A549 (cell line): ENCODE results near the gene MKNK2. TPM values are rescaled to one million over a fixed set of nuclear protein-coding genes. Genes with fewer than 3 reads are reported as not detected.

Experiments
- ATAC-seq, 2 experiments: fragments of 200-7000 bp in 1 of 2; fragments of >200 bp in 1 of 2; cut with Nextera tagmentation in 1 of 2; cut with Tn5 transposase in 1 of 2; 3 replicates each; pipeline versions ENCODE4 v1.8.0 to v1.9.1; 2018 to 2020; ENCODE audit warnings: mild to moderate bottlenecking in 1 of 2, moderate library complexity in 1 of 2
- CTCF ChIA-PET: fragments of 300-600 bp; sonication (Branson Sonifier 250); formaldehyde crosslinking; extraction: SDS; loops from one replicate; lab custom pipeline; 2021; ENCODE audit warnings: antibody characterized with exemption, inconsistent platforms; lab: Yijun Ruan, JAX
- POLR2A ChIA-PET: fragments of 350-600 bp; formaldehyde crosslinking; extraction: SDS; loops from one replicate; lab custom pipeline; 2021; ENCODE audit warnings: antibody characterized with exemption, inconsistent platforms; lab: Yijun Ruan, JAX
- DNase-seq, 2 experiments: peaks; one replicate each; pipeline versions ENCODE4 v3.0.0 to v3.0.0-alpha.2; 2011 to 2016; ENCODE audit warnings: low read depth in 1 of 2, low spot score in 1 of 2
- FAIRE-seq: peaks from 2 replicates; lab custom pipeline; 2011; peaks lifted over from hg19 to GRCh38; lab: Jason Lieb, UNC
- H3K27ac ChIP-seq, 2 experiments: fragments of >200 bp; sonication (Bioruptor Twin); formaldehyde crosslinking; 3 replicates each; pipeline ENCODE4 v1.5.1; 2016 to 2017
- H3K4me1 ChIP-seq: fragments of >200 bp; sonication (Bioruptor Twin); formaldehyde crosslinking; 3 replicates; pipeline ENCODE4 v1.6.1; 2016
- H3K4me2 ChIP-seq: fragments of >200 bp; sonication (Bioruptor Twin); formaldehyde crosslinking; 3 replicates; pipeline ENCODE4 v1.6.1; 2016
- H3K4me3 ChIP-seq: fragments of >200 bp; sonication (Bioruptor Twin); formaldehyde crosslinking; 3 replicates; pipeline ENCODE4 v1.5.1; 2016
- H3K9me3 ChIP-seq: fragments of >200 bp; sonication (Bioruptor Twin); formaldehyde crosslinking; 3 replicates; pipeline ENCODE4 v1.6.1; 2016
- BHLHE40 ChIP-seq: IDR thresholded peaks from 2 replicates; pipeline ENCODE4 v1.6.1; 2012; ENCODE audit warnings: low read depth, low read length, inconsistent platforms
- CEBPB ChIP-seq, 2 experiments: fragments of >200 bp in 1 of 2; sonication (Bioruptor Twin) in 1 of 2; formaldehyde crosslinking in 1 of 2; IDR thresholded peaks; 2 replicates each; pipeline ENCODE4 v1.6.1; 2012 to 2016
- E2F6 ChIP-seq: IDR thresholded peaks from 2 replicates; pipeline ENCODE4 v1.6.1; 2012; ENCODE audit warnings: low read depth, borderline replicate concordance
- ELK1 ChIP-seq: fragments of 150-350 bp; IDR thresholded peaks from 2 replicates; pipeline ENCODE4 v1.6.1; 2014; ENCODE audit warnings: low read depth, mild to moderate bottlenecking, low read length
- FOSB ChIP-seq: fragments of 250-450 bp; sonication (Bioruptor Pico); IDR thresholded peaks from 2 replicates; pipeline ENCODE4 v1.5.0; 2020; ENCODE audit warnings: mild to moderate bottlenecking, moderate library complexity
- HOXA7 ChIP-seq: fragments of 250-450 bp; sonication (Bioruptor Pico); IDR thresholded peaks from 2 replicates; pipeline ENCODE4 v1.5.0; 2020; ENCODE audit warnings: mild to moderate bottlenecking, moderate library complexity
- KDM1A ChIP-seq: fragments of 200-600 bp; sonication (generic); IDR thresholded peaks from 2 replicates; pipeline ENCODE4 v1.6.1; 2016; ENCODE audit warnings: low read depth, mild to moderate bottlenecking
- MAX ChIP-seq: IDR thresholded peaks from 2 replicates; pipeline ENCODE4 v1.6.1; 2012
- MYC ChIP-seq: IDR thresholded peaks from 2 replicates; pipeline ENCODE4 v1.6.1; 2012; ENCODE audit warnings: mild to moderate bottlenecking, inconsistent platforms, low read length, improper control_type of control experiment, borderline replicate concordance
- PBX3 ChIP-seq: IDR thresholded peaks from 2 replicates; pipeline ENCODE4 v1.6.1; 2012
- POLR2A ChIP-seq: IDR thresholded peaks from 2 replicates; pipeline ENCODE4 v1.6.1; 2012; ENCODE audit warnings: mild to moderate bottlenecking, low read length
- RAD21 ChIP-seq, 2 experiments: fragments of >200 bp in 1 of 2; sonication (Bioruptor Twin) in 1 of 2; formaldehyde crosslinking in 1 of 2; IDR thresholded peaks in 1 of 2; conservative IDR thresholded peaks in 1 of 2; 2 replicates in 1 of 2; 3 replicates in 1 of 2; pipeline ENCODE4 v1.6.1; 2012 to 2018; ENCODE audit warnings: inconsistent platforms in 1 of 2
- REST ChIP-seq: fragments of 200-600 bp; sonication (generic); IDR thresholded peaks from 2 replicates; pipeline ENCODE4 v1.6.1; 2016; ENCODE audit warnings: antibody characterized with exemption, mild to moderate bottlenecking, moderate library complexity
- SREBF2 ChIP-seq: fragments of 450-650 bp; IDR thresholded peaks from 2 replicates; pipeline ENCODE4 v1.6.1; 2014; ENCODE audit warnings: mild to moderate bottlenecking, moderate library complexity
- ZFP36 ChIP-seq: fragments of 450-650 bp; IDR thresholded peaks from 2 replicates; pipeline ENCODE4 v1.6.1; 2014; ENCODE audit warnings: borderline replicate concordance; ENCODE audit not compliant: partially characterized antibody
- WGBS: methylation state at CpG from one replicate; pipeline ENCODE4 v1.1.6; 2017; ENCODE audit errors: missing lambda C conversion rate; 5-methylcytosine and 5-hydroxymethylcytosine counted together
- polyA plus RNA-seq, 4 experiments: library from polyadenylated mRNA; depleted of rRNA in 3 of 4; stranded (reverse); fragments of >200 nt; fragmentation: RNase III in 1 of 4; extraction: RNeasy Plus Mini Kit Qiagen cat#74134 plus additional on column Dnase treatment in 1 of 4; gene quantifications; 2 replicates in 3 of 4; 3 replicates in 1 of 4; pipeline ENCODE4 v1.2.3, GENCODE V29; 2011 to 2017

The MKNK2 gene
- polyA plus RNA-seq, 2 of the 4 experiments (the other 2 are of a cell fraction): 48.3 to 56.7 TPM

- TF ChIP-seq SREBF2 (no peak), ZFP36 (peak; percentile 45)
- H3K4me3 ChIP-seq: no peak overlapping the region
- 93% methylated on average over 8 of the region's 18 CpGs for WGBS
- H3K4me1 ChIP-seq: peaks cover 91% of the 10 kb centered on the region
- ChIA-PET CTCF (interaction anchor here (1.1 to 7.0 kb wide), 3 partner anchors 24 to 25 kb away, joined by 3 to 54 read pairs (median 19); no protein-coding TSS in a partner anchor), POLR2A (no interaction called here)
- H3K4me2 ChIP-seq: no peak overlapping the region; the same call in 2 of the 3 replicates
- H3K27ac ChIP-seq: peak overlapping the region in 1 of 2 experiments; percentile 100; a peak in 3 of 6 replicates
- DNase-seq: no peak
- no peak for FAIRE-seq
- no peaks in the 10 kb centered on the region for H3K9me3 ChIP-seq
- no peak for ATAC-seq
Measured at GRCh38 chr19:2044709-2045500, 6.1 kb downstream of the MKNK2 start.

GRCh38 chr19:2043961-2044708 is 6.9 kb downstream of the MKNK2 start:
- Histone ChIP-seq H3K4me1 (peaks cover 93% of the 10 kb centered on the region), H3K4me3 (no peak overlapping the region), H3K4me2 (no peak overlapping the region; the same call in 2 of the 3 replicates), H3K27ac (peak overlapping the region in 1 of 2 experiments; percentile 100; a peak in 2 of 6 replicates), H3K9me3 (no peaks in the 10 kb centered on the region)
- ChIA-PET CTCF (interaction anchor here (0.7 to 7.0 kb wide), 4 partner anchors 8 to 25 kb away, joined by 3 to 54 read pairs (median 4); no protein-coding TSS in a partner anchor), POLR2A (no interaction called here)
- no peak for TF ChIP-seq RAD21 (conservative IDR thresholded peaks at IDR 0.05 in 1 of 2, IDR thresholded peaks at IDR 0.05 in 1 of 2)
- no peak for TF ChIP-seq PBX3
- TF ChIP-seq ELK1: no peak
- no peak for TF ChIP-seq BHLHE40
- no peak for TF ChIP-seq MAX
- TF ChIP-seq CEBPB (IDR thresholded peaks at IDR 0.05): no peak
- no peak for TF ChIP-seq KDM1A
- TF ChIP-seq REST: no peak
- TF ChIP-seq MYC: no peak
- TF ChIP-seq POLR2A: no peak
- TF ChIP-seq HOXA7 (CRISPR knock-in tag): no peak
- no peak for TF ChIP-seq E2F6
- no peak for TF ChIP-seq FOSB (CRISPR knock-in tag)
- DNase-seq (no peak), ATAC-seq (no peak), FAIRE-seq (no peak)
- WGBS: 87% methylated on average over 6 of the region's 11 CpGs
